ENCODE data around the gene CACNA1F.

Gene CACNA1F

DNA sequence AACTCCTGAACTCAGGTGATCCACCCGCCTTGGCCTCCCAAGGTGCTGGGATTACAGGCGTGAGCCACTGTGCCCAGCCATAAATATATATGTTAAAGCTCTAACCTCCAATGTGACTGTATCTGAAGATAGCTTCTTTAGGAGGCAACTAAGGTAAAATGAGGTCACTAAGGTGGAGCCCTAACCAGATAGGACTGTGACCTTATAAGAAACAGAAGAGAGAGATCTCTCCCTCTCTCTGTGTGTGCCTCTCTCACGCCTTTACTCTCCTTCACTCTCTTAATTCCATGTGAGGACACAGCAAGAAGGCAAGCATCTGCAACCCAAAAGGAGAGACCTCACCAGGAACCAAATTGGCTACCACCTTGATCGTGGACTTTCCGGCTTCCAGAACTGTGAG, 71.5 kb downstream of the CACNA1F start:
- TF ChIP-seq, protein P1, sequence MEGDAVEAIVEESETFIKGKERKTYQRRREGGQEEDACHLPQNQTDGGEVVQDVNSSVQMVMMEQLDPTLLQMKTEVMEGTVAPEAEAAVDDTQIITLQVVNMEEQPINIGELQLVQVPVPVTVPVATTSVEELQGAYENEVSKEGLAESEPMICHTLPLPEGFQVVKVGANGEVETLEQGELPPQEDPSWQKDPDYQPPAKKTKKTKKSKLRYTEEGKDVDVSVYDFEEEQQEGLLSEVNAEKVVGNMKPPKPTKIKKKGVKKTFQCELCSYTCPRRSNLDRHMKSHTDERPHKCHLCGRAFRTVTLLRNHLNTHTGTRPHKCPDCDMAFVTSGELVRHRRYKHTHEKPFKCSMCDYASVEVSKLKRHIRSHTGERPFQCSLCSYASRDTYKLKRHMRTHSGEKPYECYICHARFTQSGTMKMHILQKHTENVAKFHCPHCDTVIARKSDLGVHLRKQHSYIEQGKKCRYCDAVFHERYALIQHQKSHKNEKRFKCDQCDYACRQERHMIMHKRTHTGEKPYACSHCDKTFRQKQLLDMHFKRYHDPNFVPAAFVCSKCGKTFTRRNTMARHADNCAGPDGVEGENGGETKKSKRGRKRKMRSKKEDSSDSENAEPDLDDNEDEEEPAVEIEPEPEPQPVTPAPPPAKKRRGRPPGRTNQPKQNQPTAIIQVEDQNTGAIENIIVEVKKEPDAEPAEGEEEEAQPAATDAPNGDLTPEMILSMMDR (IDR thresholded peaks at IDR 0.05; ENCODE audit: low read depth, low read length), result no peak
- no peak overlapping the region for H3K4me3 ChIP-seq (ENCODE audit: low read depth, low read length)

DNA sequence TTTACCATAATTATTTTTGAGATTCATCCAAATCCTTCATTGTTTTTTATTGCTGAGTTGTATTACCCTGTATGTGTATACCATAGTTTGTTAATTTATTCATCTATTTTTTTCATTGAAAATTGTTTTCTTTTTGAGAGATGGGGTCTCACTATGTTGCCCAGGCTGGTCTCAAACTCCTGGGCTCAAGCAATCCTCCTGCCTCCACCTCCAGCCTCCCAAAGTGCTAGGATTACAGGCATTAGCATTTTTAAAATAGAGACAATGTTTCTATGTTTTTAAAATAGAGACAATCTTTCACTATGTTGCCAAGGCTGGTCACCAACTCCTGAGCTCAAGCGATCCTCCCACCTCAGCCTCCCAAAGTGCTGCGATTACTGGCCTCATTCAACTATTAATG, 72.2 kb downstream of the CACNA1F start:
- TF ChIP-seq, protein P1 (IDR thresholded peaks at IDR 0.05; ENCODE audit: low read depth, low read length), result no peak

DNA sequence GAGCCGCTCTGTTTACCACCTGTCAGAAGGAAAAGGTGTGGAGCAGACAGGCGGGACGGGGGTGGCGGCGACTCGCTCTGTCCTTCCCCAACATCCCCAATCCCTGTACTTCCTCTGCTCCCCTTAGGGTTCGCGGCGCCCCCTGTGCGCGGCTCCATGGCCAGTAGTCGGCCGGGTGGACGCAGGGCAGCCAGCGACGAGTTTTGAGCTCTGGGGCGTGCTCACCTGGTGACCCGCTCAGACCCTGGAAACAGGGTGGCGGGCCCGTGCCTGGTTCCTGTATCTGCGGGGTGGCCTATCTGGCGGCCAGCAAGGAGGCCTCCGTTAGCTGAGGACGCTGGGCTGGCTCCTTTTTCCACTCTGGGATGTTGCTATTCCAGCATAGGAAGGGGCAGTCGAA, 75.9 kb downstream of the CACNA1F start:
- TF ChIP-seq, protein P1 (IDR thresholded peaks at IDR 0.05; ENCODE audit: low read depth, low read length), result no peak

More for the DNA sequence above, 72.2 kb downstream of the CACNA1F start:
- H3K4me3 ChIP-seq (ENCODE audit: low read depth, low read length), result no peak overlapping the region

DNA sequence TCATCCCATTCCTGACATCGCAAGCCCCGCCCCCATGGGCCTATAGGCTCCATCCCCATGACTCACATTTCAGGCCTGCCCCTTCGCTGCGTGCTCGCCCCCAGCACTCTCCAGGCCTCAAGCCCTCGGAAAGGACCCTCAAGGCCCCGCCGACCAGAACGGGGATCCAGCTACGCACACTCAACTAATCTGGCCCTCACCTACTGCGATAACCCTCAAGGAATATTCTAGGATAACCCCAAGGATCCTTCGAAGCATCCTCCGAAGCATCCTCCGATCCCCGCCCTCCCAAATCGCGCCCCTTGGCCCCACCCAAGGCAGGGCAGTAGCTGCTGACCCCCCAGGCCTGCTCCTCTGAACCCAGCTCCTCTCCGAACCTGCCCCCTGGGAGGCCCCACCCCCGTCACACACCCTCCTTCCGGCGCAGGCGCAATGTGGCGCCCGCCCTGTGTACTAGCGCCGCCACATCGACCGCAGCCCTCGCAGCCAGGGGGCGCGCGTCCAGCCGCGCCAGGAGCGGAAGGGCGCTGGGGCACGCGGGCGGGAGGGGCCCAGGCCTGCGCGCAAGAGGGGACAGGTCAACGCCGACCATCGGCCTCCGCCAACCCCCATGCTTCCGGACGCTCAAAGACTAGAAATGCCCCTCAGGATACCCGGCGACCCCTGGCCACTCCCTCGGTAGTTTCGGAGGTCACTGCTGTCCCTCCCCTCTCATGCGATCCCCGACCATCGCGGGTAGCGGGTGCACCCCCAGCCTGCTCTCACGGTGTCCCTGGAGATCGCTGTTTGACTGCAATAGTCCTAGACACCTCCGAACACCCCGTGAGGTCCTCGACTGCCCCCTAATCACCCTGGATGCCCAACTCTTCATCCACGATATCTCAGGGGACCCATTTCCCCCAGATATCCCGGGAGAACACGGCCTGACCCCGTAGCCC, 77.0 kb downstream of the CACNA1F start:
- TF ChIP-seq, protein P1 (IDR thresholded peaks at IDR 0.05; ENCODE audit: low read depth, low read length), result peak; percentile 53
- H3K4me3 ChIP-seq (ENCODE audit: low read depth, low read length), result peak overlapping the region; percentile 49

More for the DNA sequence above, 75.9 kb downstream of the CACNA1F start:
- H3K4me3 ChIP-seq (ENCODE audit: low read depth, low read length), result no peak overlapping the region

DNA sequence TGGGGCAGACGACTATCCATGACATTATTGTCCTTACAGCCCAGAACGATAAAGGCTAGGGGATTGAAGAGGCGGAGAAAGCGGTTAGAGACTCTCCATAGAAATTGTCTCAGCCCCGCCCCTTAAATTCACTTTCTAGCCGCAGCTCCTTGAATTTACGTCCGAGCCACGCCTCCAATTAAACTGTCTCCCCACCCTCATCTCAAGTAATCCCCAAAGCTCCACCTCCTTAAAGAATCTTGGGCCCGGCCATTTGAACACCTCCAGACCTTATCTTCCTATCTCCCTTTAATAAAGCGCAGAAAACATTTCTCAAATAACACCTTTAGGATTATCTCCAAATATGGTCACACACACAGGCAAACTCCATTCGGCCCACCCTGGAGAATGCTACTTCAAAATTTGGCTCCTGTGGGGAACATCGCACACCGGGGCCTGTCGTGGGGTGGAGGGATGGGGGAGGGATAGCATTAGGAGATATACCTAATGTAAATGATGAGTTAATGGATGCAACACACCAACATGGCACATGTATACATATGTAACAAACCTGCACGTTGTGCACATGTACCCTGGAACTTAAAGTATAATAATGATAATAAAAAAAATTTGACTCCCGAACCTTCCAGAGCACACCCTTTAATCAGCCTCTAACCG, 77.8 kb downstream of the CACNA1F start:
- TF ChIP-seq, protein P1 (IDR thresholded peaks at IDR 0.05; ENCODE audit: low read depth, low read length), result no peak
- peak overlapping the region; percentile 43 for H3K4me3 ChIP-seq (ENCODE audit: low read depth, low read length)

Data from WI38 (cell line).